Common myeloid progenitor, CD34-positive (primary cell): ENCODE measurements around the gene BAZ2A.

Experiments
- CTCF ChIA-PET: fragments of 350-600 bp; sonication (Branson Sonifier 250); formaldehyde crosslinking; loops from one replicate; lab custom pipeline; 2021; ENCODE audit warnings: antibody characterized with exemption; lab: Charles Lee
- POLR2A ChIA-PET: fragments of 350-600 bp; sonication (Branson Sonifier 250); formaldehyde crosslinking; loops from one replicate; lab custom pipeline; 2021; ENCODE audit warnings: antibody characterized with exemption; lab: Charles Lee
- DNase-seq, 3 donors: peaks; one replicate each; pipeline versions ENCODE4 v3.0.0 to v3.0.0-alpha.2; 2013
- H3K27ac ChIP-seq, 2 experiments: 1 replicate in 1 of 2; 2 replicates in 1 of 2; pipeline ENCODE4 v1.7.0; 2013; ENCODE audit warnings: inconsistent platforms in 2 of 2, low read length in 2 of 2, mild to moderate bottlenecking in 2 of 2, low read depth in 1 of 2, moderate library complexity in 1 of 2; ENCODE audit not compliant: severe bottlenecking in 2 of 2, insufficient read depth in 1 of 2, poor library complexity in 1 of 2
- H3K27me3 ChIP-seq, 5 experiments: replicated peaks in 2 of 5; 1 replicate in 3 of 5; 2 replicates in 2 of 5; pipeline versions ENCODE4 v1.6.1 to v1.7.0; 2013; ENCODE audit warnings: low read length in 4 of 5, mild to moderate bottlenecking in 2 of 5, moderate library complexity in 2 of 5, inconsistent platforms in 1 of 5; ENCODE audit not compliant: insufficient read depth in 5 of 5, control insufficient read depth in 4 of 5
- H3K36me3 ChIP-seq, 4 experiments: 1 replicate in 2 of 4; 2 replicates in 2 of 4; pipeline versions ENCODE4 v1.6.1 to v1.7.0; 2013; ENCODE audit warnings: low read length in 3 of 4, control low read depth in 1 of 4, mild to moderate bottlenecking in 1 of 4; ENCODE audit not compliant: control insufficient read depth in 4 of 4, insufficient read depth in 4 of 4
- H3K4me1 ChIP-seq, 4 experiments: 1 replicate in 3 of 4; 2 replicates in 1 of 4; pipeline versions ENCODE4 v1.6.1 to v1.7.1; 2013; ENCODE audit warnings: low read length in 3 of 4, mild to moderate bottlenecking in 3 of 4, control low read depth in 1 of 4, inconsistent platforms in 1 of 4, moderate library complexity in 1 of 4; ENCODE audit not compliant: control insufficient read depth in 4 of 4, insufficient read depth in 4 of 4; ENCODE audit errors: control extremely low read depth in 1 of 4
- H3K4me3 ChIP-seq, 7 experiments: 1 replicate in 4 of 7; 2 replicates in 3 of 7; pipeline versions ENCODE4 v1.5.1 to v1.7.0; 2013; ENCODE audit warnings: mild to moderate bottlenecking in 7 of 7, low read length in 6 of 7, moderate library complexity in 6 of 7, inconsistent platforms in 2 of 7, low read depth in 2 of 7, control low read depth in 1 of 7; ENCODE audit not compliant: insufficient read depth in 4 of 7, control insufficient read depth in 1 of 7; ENCODE audit errors: extremely low read depth in 1 of 7
- H3K9me3 ChIP-seq, 5 experiments: 1 replicate in 4 of 5; 2 replicates in 1 of 5; pipeline versions ENCODE4 v1.6.1 to v1.7.1; 2013; ENCODE audit warnings: low read length in 4 of 5, mild to moderate bottlenecking in 2 of 5, inconsistent platforms in 1 of 5, low read depth in 1 of 5, moderate library complexity in 1 of 5; ENCODE audit not compliant: control insufficient read depth in 4 of 5, insufficient read depth in 2 of 5; ENCODE audit errors: control extremely low read depth in 1 of 5
- WGBS: methylation state at CpG from one replicate; pipeline ENCODE4 v1.1.5; 2013; ENCODE audit not compliant: insufficient coverage; 5-methylcytosine and 5-hydroxymethylcytosine counted together

Gene BAZ2A

GRCh38 chr12:56632701-56633467 is 2.8 kb upstream of the BAZ2A start:
- Histone ChIP-seq H3K27ac (peak overlapping the region; percentile 25 to 89), H3K36me3 (peaks cover under 1 to 8% (median 2%) of the 10 kb centered on the region in 4 experiments), H3K9me3 (no peaks in the 10 kb centered on the region), H3K4me3 (peak overlapping the region in 5 of 7 experiments; percentile 11 to 95 (median 63)), H3K4me1 (peaks cover 31 to 86% (median 73%) of the 10 kb centered on the region in 4 experiments), H3K27me3 (no peaks in the 10 kb centered on the region)
- ChIA-PET POLR2A (no interaction called here), CTCF (interaction anchor here (0.9 to 19.7 kb wide), 4 partner anchors 10 to 119 kb away, joined by 3 to 316 read pairs (median 4); no protein-coding TSS in a partner anchor)
- no peak for DNase-seq
- no CpG with 5 or more reads among the region's 4 CpGs for WGBS

- Histone ChIP-seq H3K4me3 (peak overlapping the region in 5 of 7 experiments; percentile 11 to 63 (median 52)), H3K27me3 (no peaks in the 10 kb centered on the region), H3K36me3 (peaks cover 0 to under 1% (median 0%) of the 10 kb centered on the region in 4 experiments), H3K27ac (peak overlapping the region; percentile 25 to 54), H3K9me3 (no peaks in the 10 kb centered on the region), H3K4me1 (peaks cover 26 to 79% (median 74%) of the 10 kb centered on the region in 4 experiments)
- 3% methylated on average over 7 of the region's 13 CpGs for WGBS
- ChIA-PET CTCF (interaction anchor here (0.9 to 19.7 kb wide), 2 partner anchors 25 to 34 kb away, joined by 3 to 316 read pairs; no protein-coding TSS in a partner anchor), POLR2A (interaction anchor here (0.6 kb wide), 1 partner anchor 484 kb away, joined by 3 read pairs; no protein-coding TSS in a partner anchor)
- peak in 2 of 3 donors; percentile 45 to 55 for DNase-seq
Observed at GRCh38 chr12:56631790-56632700, 1.9 kb upstream of the BAZ2A start.

- H3K4me3 ChIP-seq = peak overlapping the region; percentile 87 to 99 (median 96)
- WGBS = 0% methylated on average over 30 of the region's 46 CpGs
- peaks cover 30 to 66% (median 62%) of the 10 kb centered on the region in 4 experiments for H3K4me1 ChIP-seq
- H3K36me3 ChIP-seq = peaks cover 0 to 12% (median 2%) of the 10 kb centered on the region in 4 experiments
- no peaks in the 10 kb centered on the region for H3K9me3 ChIP-seq
- peak in 2 of 3 donors; percentile 38 to 44 for DNase-seq
- ChIA-PET CTCF (interaction anchor here (0.7 to 19.7 kb wide), 11 partner anchors 8 to 115 kb away, joined by 3 to 316 read pairs (median 5); no protein-coding TSS in a partner anchor), POLR2A (interaction anchor here (0.6 to 0.8 kb wide), 5 partner anchors 13 to 342 kb away, joined by 3 to 5 read pairs (median 4); no protein-coding TSS in a partner anchor)
- peak overlapping the region; percentile 90 to 96 for H3K27ac ChIP-seq
- no peaks in the 10 kb centered on the region for H3K27me3 ChIP-seq
Observed at GRCh38 chr12:56629459-56630179, 507 bp downstream of the BAZ2A start.

GRCh38 chr12:56628671-56629458 is 1.3 kb downstream of the BAZ2A start:
- Histone ChIP-seq H3K27me3 (no peaks in the 10 kb centered on the region), H3K4me3 (peak overlapping the region; percentile 87 to 99 (median 96)), H3K9me3 (no peaks in the 10 kb centered on the region), H3K27ac (peak overlapping the region; percentile 90 to 96), H3K36me3 (peaks cover 0 to 17% (median 2%) of the 10 kb centered on the region in 4 experiments), H3K4me1 (peaks cover 30 to 62% (median 60%) of the 10 kb centered on the region in 4 experiments)
- CTCF ChIA-PET = interaction anchor here (0.7 to 19.7 kb wide), 10 partner anchors 9 to 115 kb away, joined by 3 to 316 read pairs (median 6); no protein-coding TSS in a partner anchor
- WGBS = 0% methylated on average over 5 of the region's 18 CpGs
- POLR2A ChIA-PET = interaction anchor here (0.5 to 1.2 kb wide), 7 partner anchors 12 to 341 kb away, joined by 3 to 5 read pairs (median 3); partner anchors contain the start of gene ATP5F1B
- DNase-seq = peak; percentile 55 to 83 (median 81)

DNA sequence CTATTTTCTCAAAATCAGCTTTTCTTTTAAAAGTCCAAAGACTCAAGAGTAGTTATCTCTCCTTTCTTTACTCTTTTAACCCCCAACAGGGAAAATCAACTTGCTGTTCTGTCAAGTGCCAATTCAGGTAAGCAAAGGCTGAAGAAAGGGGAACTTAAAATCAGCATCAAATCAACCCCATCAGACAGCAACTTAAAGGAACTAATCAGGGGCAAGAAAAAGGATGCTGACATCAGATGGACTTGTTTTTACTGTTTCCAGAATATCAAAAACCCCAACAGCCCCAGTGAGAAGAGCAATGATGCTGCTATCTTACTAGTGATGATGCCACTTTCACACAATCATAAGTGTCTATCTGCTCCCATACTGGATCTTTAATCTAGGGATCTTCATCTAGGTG is 3.4 kb downstream of the BAZ2A start:
- peak in 2 of 3 donors; percentile 42 to 48 for DNase-seq
- Histone ChIP-seq H3K27me3 (no peaks in the 10 kb centered on the region), H3K4me3 (no peak overlapping the region), H3K36me3 (peaks cover 3 to 29% (median 7%) of the 10 kb centered on the region in 4 experiments), H3K27ac (no peak overlapping the region), H3K4me1 (peaks cover 20 to 42% (median 39%) of the 10 kb centered on the region in 4 experiments), H3K9me3 (no peaks in the 10 kb centered on the region)
- POLR2A ChIA-PET = interaction anchor here (1.6 kb wide), 1 partner anchor 10 kb away, joined by 4 read pairs; no protein-coding TSS in a partner anchor
- CTCF ChIA-PET = interaction anchor here (0.6 to 19.7 kb wide), 5 partner anchors 10 to 113 kb away, joined by 3 to 316 read pairs (median 3); no protein-coding TSS in a partner anchor
